Fibroblast of pulmonary artery (primary cell): ENCODE data around the gene JAML.

Experiments used
- DNase-seq: peaks from one replicate; pipeline ENCODE4 v3.0.0-alpha.2; 2010; ENCODE audit warnings: low read depth
- H3K4me3 ChIP-seq: replicated peaks from 2 replicates; pipeline ENCODE4 v1.5.1; 2011; ENCODE audit warnings: low read depth, mild to moderate bottlenecking, control low read depth, low read length, moderate library complexity
- TF ChIP-seq, protein P1 (sequence below): IDR thresholded peaks from 2 replicates; pipeline ENCODE4 v1.5.1; 2011; ENCODE audit warnings: mild to moderate bottlenecking, control low read depth, low read length, inconsistent platforms; ENCODE audit errors: missing control alignments

Gene JAML

DNA sequence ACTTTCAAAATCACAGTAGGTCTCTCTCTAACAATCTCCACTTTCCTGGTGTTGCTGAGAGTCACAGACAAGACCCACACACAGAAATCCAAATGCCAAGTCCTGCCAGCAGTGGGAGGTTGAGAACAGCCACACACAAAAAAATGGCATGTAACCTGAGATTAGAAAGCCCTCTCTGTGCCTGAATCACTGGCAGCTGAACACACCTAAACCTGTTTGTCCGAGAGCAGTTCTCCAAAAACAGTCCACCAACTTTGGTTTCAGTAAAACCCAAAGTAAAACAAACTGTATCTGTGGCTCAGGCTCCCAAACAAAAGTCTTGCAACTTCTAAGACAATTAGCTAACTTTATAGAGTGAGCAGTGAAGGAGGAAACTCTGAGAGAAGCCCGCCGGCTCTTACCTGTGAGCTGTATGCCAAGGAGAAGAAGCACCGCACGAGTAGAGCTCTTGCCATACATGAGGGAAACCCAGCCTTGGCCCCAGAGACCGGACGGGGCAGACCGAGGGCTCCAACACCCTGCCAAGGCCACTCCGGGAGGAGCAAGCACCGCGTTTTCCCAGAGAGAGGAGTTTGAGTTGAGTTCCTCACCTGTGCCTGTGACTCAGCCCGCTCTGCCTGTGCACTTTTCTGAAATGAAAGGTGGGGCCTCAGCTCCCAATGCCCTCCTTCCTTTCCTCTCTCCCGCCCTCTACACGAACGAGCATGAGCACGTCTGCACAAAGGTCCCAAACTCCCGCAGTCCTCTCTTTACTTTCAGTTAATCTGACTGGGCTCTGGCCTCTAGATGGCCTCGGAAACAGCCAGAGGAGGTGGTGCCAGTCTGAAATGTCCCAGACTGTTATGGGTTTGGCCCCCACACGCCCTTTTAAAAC, 39.1 kb upstream of the JAML start, which contains the start of gene MPZL2:
Gene MPZL2 (minus strand): TSS at position 603 of the 874 bp plus-strand sequence. CDS start 144 bp downstream, at position 459.
- no peak for DNase-seq

DNA sequence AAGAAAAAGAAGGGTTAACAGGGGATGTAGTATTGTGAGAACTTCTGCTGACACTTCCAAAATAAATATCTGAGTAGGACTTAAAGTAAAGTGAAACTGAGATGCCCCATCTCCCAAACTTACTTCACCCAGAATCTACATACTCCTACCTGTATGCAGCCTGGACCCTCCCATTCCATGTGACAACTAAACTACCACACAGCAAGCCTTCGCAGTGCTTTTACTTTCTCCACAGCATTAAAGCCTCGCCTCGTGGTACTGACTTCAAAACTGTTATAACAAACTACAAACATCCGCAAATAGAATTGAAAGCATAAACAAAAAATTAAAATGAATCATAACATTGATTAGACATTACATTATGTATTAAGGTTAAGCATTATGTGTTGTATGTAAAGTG, 38.3 kb upstream of the JAML start:
- TF ChIP-seq, protein P1, sequence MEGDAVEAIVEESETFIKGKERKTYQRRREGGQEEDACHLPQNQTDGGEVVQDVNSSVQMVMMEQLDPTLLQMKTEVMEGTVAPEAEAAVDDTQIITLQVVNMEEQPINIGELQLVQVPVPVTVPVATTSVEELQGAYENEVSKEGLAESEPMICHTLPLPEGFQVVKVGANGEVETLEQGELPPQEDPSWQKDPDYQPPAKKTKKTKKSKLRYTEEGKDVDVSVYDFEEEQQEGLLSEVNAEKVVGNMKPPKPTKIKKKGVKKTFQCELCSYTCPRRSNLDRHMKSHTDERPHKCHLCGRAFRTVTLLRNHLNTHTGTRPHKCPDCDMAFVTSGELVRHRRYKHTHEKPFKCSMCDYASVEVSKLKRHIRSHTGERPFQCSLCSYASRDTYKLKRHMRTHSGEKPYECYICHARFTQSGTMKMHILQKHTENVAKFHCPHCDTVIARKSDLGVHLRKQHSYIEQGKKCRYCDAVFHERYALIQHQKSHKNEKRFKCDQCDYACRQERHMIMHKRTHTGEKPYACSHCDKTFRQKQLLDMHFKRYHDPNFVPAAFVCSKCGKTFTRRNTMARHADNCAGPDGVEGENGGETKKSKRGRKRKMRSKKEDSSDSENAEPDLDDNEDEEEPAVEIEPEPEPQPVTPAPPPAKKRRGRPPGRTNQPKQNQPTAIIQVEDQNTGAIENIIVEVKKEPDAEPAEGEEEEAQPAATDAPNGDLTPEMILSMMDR: no peak
- DNase-seq: no peak
- H3K4me3 ChIP-seq: no peak overlapping the region

More for the DNA sequence above, 39.1 kb upstream of the JAML start, which contains the start of gene MPZL2:
- H3K4me3 ChIP-seq: peak within 1 kb of the TSS; percentile 15
- TF ChIP-seq, protein P1: no peak

DNA sequence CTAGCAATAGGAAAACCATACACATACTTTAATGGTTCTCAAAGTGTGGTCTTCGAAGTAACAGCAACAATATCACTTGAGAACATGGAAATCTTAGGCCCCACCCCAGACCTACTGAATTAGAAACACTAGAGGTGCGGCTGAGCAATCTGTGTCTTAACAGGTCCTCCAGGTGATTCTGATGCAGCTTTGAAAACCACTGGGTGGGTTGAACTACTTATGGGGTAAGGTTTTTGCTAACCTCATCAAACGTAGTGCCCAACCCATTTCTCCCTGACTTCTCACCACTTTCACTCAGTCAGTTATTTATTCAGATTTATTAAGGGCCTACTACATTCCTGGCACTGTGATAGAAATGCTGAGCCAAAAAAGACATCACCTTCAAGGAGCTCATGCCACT, 35.5 kb upstream of the JAML start:
- TF ChIP-seq, protein P1: no peak
- no peak overlapping the region for H3K4me3 ChIP-seq
- DNase-seq: no peak

DNA sequence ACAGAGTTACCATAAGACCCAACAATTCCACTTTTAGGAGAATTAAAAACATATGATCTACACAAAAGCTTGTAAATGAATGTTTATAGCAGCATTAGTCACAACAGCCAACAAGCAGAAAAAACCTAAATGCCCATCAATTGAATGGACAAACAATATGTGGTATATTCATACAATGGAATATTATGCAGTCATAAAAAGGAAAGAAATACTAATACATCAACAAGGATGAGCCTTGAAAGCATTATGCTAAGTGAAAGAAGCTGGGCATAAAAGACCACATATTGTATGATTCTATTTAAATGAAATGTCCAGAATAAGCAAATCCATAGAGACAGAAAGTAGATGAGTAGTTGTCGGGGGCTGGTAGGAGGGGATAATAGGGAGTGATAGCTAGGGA, 34.3 kb upstream of the JAML start:
- no peak for DNase-seq
- TF ChIP-seq, protein P1: no peak
- no peak overlapping the region for H3K4me3 ChIP-seq

DNA sequence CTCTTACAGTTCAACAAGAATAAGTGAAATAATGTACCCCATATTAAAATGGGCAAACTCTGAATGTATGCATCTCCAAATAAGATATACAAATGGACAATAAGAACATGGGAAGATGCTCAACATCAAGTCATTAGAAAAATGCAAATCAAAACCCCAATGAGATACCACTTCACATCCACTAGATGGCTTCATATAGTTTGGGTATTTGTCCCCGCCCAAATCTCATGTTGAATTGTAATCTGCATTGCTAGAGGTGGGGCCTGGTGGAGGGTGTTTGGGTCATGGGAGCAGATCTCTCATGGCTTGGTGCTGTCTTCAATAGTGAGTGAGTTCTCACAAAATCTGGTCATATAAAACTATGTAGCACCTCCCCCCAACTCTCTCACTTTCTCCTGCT, 33.6 kb upstream of the JAML start:
- H3K4me3 ChIP-seq: no peak overlapping the region
- TF ChIP-seq, protein P1: peak; percentile 26
- no peak for DNase-seq

DNA sequence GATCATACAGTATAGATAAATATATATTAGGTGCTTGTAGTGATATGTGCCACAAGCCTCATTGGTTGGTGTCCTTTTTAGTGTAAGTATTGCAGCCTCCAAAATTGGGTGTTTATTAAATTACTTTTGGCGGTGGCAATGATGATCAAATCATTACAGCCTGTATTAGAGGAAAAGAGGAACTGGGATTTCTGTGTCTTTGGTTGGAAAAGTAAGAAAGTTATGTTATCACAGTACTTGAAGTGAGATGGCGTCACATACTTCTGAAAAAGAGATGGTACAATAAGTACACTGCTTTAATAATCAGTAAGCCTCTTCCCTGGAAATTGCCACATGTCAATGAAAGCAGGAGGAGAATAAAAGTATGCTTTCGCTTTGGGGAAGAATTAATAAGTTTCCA, 27.9 kb upstream of the JAML start:
- TF ChIP-seq, protein P1: no peak
- H3K4me3 ChIP-seq: peak overlapping the region; percentile 88
- no peak for DNase-seq
